Activated T-cell treated with anti-CD3 and anti-CD28 coated beads for 48 hours (primary cell): ENCODE data around the gene LHX3.

Source experiments
- DNase-seq: peaks from one replicate; pipeline ENCODE4 v3.0.0-alpha.2; 2020; ENCODE audit warnings: low read depth

LHX3 gene

GRCh38 chr9:136207616-136208015, 2.7 kb upstream of the LHX3 start:
- DNase-seq, result no peak

GRCh38 chr9:136206602-136207275, 1.8 kb upstream of the LHX3 start:
- no peak for DNase-seq

- DNase-seq, result no peak
Measured at GRCh38 chr9:136205707-136205992, 722 bp upstream of the LHX3 start.

GRCh38 chr9:136204145-136204805, 653 bp downstream of the LHX3 start:
- no peak for DNase-seq

- no peak for DNase-seq
Measured at GRCh38 chr9:136203408-136204144, 1.4 kb downstream of the LHX3 start.

GRCh38 chr9:136202454-136203407, 2.2 kb downstream of the LHX3 start:
- no peak for DNase-seq

- no peak for DNase-seq
Measured at GRCh38 chr9:136201609-136202453, 3.1 kb downstream of the LHX3 start.

- DNase-seq, result no peak
Measured at GRCh38 chr9:136201174-136201573, 3.8 kb downstream of the LHX3 start.

- DNase-seq, result no peak
Measured at GRCh38 chr9:136200424-136200823, 4.5 kb downstream of the LHX3 start.

- DNase-seq, result no peak
Measured at GRCh38 chr9:136199391-136200288, 5.3 kb downstream of the LHX3 start.

GRCh38 chr9:136198605-136199083, 6.3 kb downstream of the LHX3 start:
- no peak for DNase-seq

- DNase-seq, result no peak
Measured at GRCh38 chr9:136197930-136198604, 6.9 kb downstream of the LHX3 start.

GRCh38 chr9:136197084-136197875, 7.6 kb downstream of the LHX3 start:
- DNase-seq, result no peak

GRCh38 chr9:136196404-136197083, 8.4 kb downstream of the LHX3 start:
- no peak for DNase-seq

- no peak for DNase-seq
Measured at GRCh38 chr9:136194540-136194939, 10.4 kb downstream of the LHX3 start.

GRCh38 chr9:136193891-136194279, 11.0 kb downstream of the LHX3 start:
- DNase-seq, result no peak

GRCh38 chr9:136193127-136193890, 11.6 kb downstream of the LHX3 start:
- DNase-seq, result no peak
